ENCODE data around the gene E2F2.

E2F2 gene

DNA sequence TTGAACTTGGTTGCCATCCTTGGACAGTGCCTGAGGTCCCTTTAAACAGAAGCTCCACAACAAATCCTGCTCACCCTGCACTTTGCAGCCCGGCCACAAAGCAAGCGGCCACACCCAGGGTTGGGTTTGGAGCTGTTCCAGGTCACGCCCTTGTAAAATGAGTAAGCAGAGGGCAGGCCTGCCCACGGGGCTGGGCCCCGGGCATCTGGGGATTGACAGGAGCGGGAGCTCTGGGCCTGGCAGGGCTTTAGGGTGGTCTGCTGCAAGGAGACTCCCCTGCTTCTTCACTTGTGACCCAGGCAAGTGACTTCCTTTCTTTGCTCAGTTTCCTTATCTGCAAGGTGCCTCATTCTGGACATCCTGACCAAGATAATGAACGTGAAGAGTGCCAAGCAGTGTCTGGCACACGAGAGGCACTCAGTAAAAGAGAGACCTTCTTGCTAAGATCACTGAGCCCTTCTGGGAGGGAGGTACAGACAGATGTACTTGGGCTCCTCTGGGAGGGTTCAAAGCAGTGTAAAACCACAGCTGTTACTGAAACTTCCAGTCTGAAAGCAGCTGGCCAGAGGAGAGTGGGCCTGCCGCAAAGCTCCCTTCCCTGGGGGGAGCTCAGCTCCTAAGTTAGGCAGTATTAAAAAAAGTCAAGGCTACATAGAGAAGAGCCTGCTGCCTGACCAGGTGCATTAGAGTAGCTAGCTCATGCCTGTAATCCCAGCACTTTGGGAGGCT, 2.6 kb downstream of the E2F2 start:
- no peak; the same call in 1 of the 2 replicates for TF ChIP-seq MYC (IDR thresholded peaks at IDR 0.05; ENCODE audit: low read depth, low read length)
- TF ChIP-seq, protein P1, sequence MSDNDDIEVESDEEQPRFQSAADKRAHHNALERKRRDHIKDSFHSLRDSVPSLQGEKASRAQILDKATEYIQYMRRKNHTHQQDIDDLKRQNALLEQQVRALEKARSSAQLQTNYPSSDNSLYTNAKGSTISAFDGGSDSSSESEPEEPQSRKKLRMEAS (IDR thresholded peaks at IDR 0.05; ENCODE audit: low read depth, low read length) = peak; percentile 53
- peak; percentile 86 for DNase-seq (ENCODE audit: low read depth)
- peak overlapping the region; percentile 64 for H3K4me3 ChIP-seq (ENCODE audit: low read depth, low read length)

DNA sequence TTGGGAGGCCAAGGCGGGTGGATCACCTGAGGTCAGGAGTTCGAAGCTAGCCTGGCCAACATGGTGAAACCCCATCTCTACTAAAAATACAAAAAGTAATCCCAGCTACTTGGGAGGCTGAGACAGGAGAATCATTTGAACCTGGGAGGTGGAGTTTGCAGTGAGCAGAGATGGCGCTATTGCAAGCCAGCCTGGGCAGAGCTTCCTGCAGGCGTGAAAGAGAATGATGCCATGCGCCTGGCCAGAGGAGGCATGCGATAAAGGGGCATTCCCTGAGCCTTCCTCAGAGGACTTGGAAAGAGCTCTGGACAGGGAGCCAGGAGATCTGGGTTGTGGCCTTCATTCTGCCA, 3.2 kb downstream of the E2F2 start:
- TF ChIP-seq POLR2A (IDR thresholded peaks at IDR 0.05; ENCODE audit: extremely low read depth, insufficient read length) = no peak
- TF ChIP-seq, protein P2, sequence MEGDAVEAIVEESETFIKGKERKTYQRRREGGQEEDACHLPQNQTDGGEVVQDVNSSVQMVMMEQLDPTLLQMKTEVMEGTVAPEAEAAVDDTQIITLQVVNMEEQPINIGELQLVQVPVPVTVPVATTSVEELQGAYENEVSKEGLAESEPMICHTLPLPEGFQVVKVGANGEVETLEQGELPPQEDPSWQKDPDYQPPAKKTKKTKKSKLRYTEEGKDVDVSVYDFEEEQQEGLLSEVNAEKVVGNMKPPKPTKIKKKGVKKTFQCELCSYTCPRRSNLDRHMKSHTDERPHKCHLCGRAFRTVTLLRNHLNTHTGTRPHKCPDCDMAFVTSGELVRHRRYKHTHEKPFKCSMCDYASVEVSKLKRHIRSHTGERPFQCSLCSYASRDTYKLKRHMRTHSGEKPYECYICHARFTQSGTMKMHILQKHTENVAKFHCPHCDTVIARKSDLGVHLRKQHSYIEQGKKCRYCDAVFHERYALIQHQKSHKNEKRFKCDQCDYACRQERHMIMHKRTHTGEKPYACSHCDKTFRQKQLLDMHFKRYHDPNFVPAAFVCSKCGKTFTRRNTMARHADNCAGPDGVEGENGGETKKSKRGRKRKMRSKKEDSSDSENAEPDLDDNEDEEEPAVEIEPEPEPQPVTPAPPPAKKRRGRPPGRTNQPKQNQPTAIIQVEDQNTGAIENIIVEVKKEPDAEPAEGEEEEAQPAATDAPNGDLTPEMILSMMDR (IDR thresholded peaks at IDR 0.05; ENCODE audit: low read depth, low read length) = no peak
- TF ChIP-seq MYC (IDR thresholded peaks at IDR 0.05; ENCODE audit: low read depth, low read length) = no peak
- TF ChIP-seq, protein P1 (IDR thresholded peaks at IDR 0.05; ENCODE audit: low read depth, low read length) = no peak
- no peak for DNase-seq (ENCODE audit: low read depth)
- H3K4me3 ChIP-seq (ENCODE audit: low read depth, low read length) = no peak overlapping the region

DNA sequence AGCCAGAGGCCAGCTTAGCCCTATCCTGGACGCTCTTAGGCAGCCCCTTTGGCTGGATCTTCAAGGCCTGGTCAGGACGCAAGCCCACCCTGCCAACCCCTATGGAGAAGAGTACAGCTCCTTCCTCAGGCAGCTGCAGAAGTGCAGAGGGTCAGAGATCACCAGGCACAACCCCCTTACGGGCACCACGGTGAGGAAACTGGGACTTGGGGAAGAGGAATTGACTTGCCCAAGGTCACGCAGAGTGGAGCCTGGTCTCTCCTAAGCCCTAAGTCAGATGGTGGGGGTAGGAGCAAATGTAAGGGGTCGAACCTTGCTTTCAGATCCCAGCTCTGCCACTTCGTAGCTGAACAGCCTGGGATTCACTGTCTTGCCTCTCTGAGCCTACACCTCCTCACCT, 3.7 kb downstream of the E2F2 start:
- TF ChIP-seq MYC (IDR thresholded peaks at IDR 0.05; ENCODE audit: low read depth, low read length) = no peak
- TF ChIP-seq, protein P1 (IDR thresholded peaks at IDR 0.05; ENCODE audit: low read depth, low read length) = no peak
- TF ChIP-seq, protein P2 (IDR thresholded peaks at IDR 0.05; ENCODE audit: low read depth, low read length) = no peak
- no peak for TF ChIP-seq POLR2A (IDR thresholded peaks at IDR 0.05; ENCODE audit: extremely low read depth, insufficient read length)
- no peak overlapping the region for H3K4me3 ChIP-seq (ENCODE audit: low read depth, low read length)
- DNase-seq (ENCODE audit: low read depth) = no peak

DNA sequence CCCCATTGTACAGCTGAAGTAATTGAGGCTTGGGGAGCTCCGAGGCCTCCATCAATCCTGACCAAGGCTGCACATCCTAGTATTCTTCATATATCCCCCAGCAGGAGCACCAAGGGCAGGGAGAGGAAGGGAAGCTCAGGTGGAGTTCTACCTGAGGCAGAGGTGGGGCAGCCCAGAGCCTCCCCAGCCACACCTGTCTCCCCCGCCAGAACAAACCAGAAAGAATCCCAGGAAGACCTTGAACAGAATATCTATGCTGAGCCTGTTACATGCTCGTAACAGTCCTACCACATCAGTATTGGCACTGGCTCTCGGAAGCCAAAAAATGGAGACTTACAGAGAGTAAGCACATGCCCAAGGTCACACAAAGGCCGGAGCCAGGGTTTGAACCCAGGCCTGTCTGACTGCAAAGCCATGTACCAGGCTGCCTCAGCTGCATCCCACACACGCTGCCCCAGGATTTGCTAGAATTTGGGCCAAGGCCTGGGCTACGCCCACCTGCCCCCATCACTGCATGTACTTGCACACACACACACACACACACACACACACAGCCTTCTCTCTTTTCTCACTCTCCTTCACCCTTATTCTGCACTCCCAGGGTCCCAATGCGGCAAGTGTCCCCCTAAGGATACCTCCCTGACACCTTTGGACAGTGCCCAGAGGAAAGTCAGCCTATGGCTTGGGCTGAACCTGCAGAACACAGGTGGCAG, 4.5 kb downstream of the E2F2 start:
- no peak for DNase-seq (ENCODE audit: low read depth)
- H3K4me3 ChIP-seq (ENCODE audit: low read depth, low read length) = no peak overlapping the region
- TF ChIP-seq POLR2A (IDR thresholded peaks at IDR 0.05; ENCODE audit: extremely low read depth, insufficient read length) (no peak), MYC (IDR thresholded peaks at IDR 0.05; ENCODE audit: low read depth, low read length) (no peak)
- TF ChIP-seq, protein P1 (IDR thresholded peaks at IDR 0.05; ENCODE audit: low read depth, low read length) = no peak
- TF ChIP-seq, protein P2 (IDR thresholded peaks at IDR 0.05; ENCODE audit: low read depth, low read length) = no peak

DNA sequence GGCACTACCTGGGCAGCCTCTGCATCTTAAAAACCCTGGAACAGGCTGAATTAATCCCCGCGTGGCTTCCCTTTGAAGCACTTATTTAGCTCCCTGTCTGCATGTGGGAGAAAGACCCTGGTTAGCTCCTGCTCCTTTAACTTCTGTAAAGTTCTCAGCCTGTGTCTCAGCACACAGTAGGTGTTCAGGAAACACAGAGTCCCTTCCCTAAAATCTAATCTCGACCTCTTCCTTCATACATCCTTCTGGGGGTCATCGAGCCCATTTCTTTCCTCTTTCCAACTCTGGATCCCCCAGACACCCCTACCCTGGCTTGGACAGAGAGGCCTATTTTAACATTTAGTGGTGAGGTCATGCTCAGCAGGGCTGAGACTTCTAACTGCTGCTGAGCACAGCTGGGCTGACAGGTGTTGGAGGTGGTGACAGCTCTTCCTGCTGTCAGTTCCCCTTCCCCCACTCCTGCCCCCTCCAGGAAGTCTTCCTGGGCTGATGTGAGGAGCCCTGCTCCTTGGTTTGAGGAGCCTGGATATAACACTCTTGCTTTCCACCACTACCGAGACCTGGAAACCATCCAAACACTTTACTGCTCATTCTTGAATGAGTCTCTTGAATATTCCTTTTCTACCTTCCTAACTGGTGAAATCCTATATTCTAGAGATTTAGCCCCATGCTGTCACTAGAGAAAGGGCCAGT, 5.3 kb downstream of the E2F2 start:
- DNase-seq (ENCODE audit: low read depth) = no peak
- TF ChIP-seq MYC (IDR thresholded peaks at IDR 0.05; ENCODE audit: low read depth, low read length) (no peak), POLR2A (IDR thresholded peaks at IDR 0.05; ENCODE audit: extremely low read depth, insufficient read length) (no peak)
- TF ChIP-seq, protein P2 (IDR thresholded peaks at IDR 0.05; ENCODE audit: low read depth, low read length) = no peak
- TF ChIP-seq, protein P1 (IDR thresholded peaks at IDR 0.05; ENCODE audit: low read depth, low read length) = no peak
- H3K4me3 ChIP-seq (ENCODE audit: low read depth, low read length) = no peak overlapping the region
